ENCODE data around the gene DCAF15. TPM values are rescaled to one million over a fixed set of nuclear protein-coding genes. Genes with fewer than 3 reads are reported as not detected.

The DCAF15 gene
- total RNA-seq, 1 donor from 2014 or later = 83.4 TPM

- ATAC-seq (ENCODE audit: low read depth) (no peak), DNase-seq (no peak)
- POLR2A ChIA-PET = interaction anchor here (0.7 kb wide), 1 partner anchor 131 kb away, joined by 5 read pairs; no protein-coding TSS in a partner anchor
- Mint-ChIP-seq H3K27ac (no peak overlapping the region), H3K4me3 (no peak overlapping the region), H3K4me1 (no peaks in the 10 kb centered on the region), H3K9me3 (no peaks in the 10 kb centered on the region), H3K27me3 (no peaks in the 10 kb centered on the region), H3K36me3 (ENCODE audit: low read depth) (no peaks in the 10 kb centered on the region)
- intact Hi-C loops (cut with micrococcal nuclease) = no loop called here
- no peak for TF ChIP-seq CTCF (IDR thresholded peaks at IDR 0.05)
- CTCF ChIA-PET = no interaction called here
Observed at GRCh38 chr19:13946414-13946813, 5.9 kb upstream of the DCAF15 start.

GRCh38 chr19:13951043-13951442 is 1.3 kb upstream of the DCAF15 start:
- Mint-ChIP-seq H3K9me3 (no peaks in the 10 kb centered on the region), H3K4me3 (no peak overlapping the region), H3K27me3 (no peaks in the 10 kb centered on the region), H3K4me1 (peaks cover 18% of the 10 kb centered on the region), H3K27ac (no peak overlapping the region), H3K36me3 (ENCODE audit: low read depth) (peaks cover 14% of the 10 kb centered on the region)
- ChIA-PET POLR2A (interaction anchor here (0.7 to 2.5 kb wide), 2 partner anchors 81 to 292 kb away, joined by 5 to 21 read pairs; partner anchors contain the start of gene IL27RA), CTCF (no interaction called here)
- intact Hi-C loops (cut with micrococcal nuclease) = no loop called here
- no peak for TF ChIP-seq CTCF (IDR thresholded peaks at IDR 0.05)
- no peak for ATAC-seq (ENCODE audit: low read depth)
- no peak for DNase-seq

GRCh38 chr19:13951799-13952153 is 533 bp upstream of the DCAF15 start:
- Mint-ChIP-seq H3K27ac (peak overlapping the region; percentile 90), H3K36me3 (ENCODE audit: low read depth) (peaks cover 20% of the 10 kb centered on the region), H3K4me3 (peak overlapping the region; percentile 94), H3K27me3 (no peaks in the 10 kb centered on the region), H3K9me3 (no peaks in the 10 kb centered on the region), H3K4me1 (peaks cover 18% of the 10 kb centered on the region)
- ATAC-seq (ENCODE audit: low read depth) = no peak
- intact Hi-C loops (cut with micrococcal nuclease) = loop anchor here (1.0 to 2.0 kb wide), 9 partner anchors 35 to 186 kb away; partner anchors contain the start of genes BRME1, CC2D1A, PRKACA and RFX1
- no peak for TF ChIP-seq CTCF (IDR thresholded peaks at IDR 0.05)
- CTCF ChIA-PET = interaction anchor here (1.2 to 1.9 kb wide), 3 partner anchors 49 to 91 kb away, joined by 4 to 5 read pairs (median 4); partner anchors contain the start of gene IL27RA
- POLR2A ChIA-PET = interaction anchor here (0.6 to 2.9 kb wide), 12 partner anchors 27 to 129 kb away, joined by 3 to 30 read pairs (median 4); partner anchors contain the start of genes IL27RA, MISP3 and RFX1
- no peak for DNase-seq

- Mint-ChIP-seq H3K4me1 (peaks cover 18% of the 10 kb centered on the region), H3K9me3 (no peaks in the 10 kb centered on the region), H3K27me3 (no peaks in the 10 kb centered on the region), H3K36me3 (ENCODE audit: low read depth) (peaks cover 32% of the 10 kb centered on the region), H3K4me3 (peak overlapping the region; percentile 94), H3K27ac (peak overlapping the region; percentile 80)
- intact Hi-C loops (cut with micrococcal nuclease) = loop anchor here (1.0 to 2.0 kb wide), 9 partner anchors 33 to 184 kb away; partner anchors contain the start of genes BRME1, CC2D1A, PRKACA and RFX1
- ChIA-PET CTCF (interaction anchor here (1.3 to 1.9 kb wide), 3 partner anchors 50 to 184 kb away, joined by 3 to 5 read pairs (median 4); partner anchors contain the start of gene ASF1B), POLR2A (interaction anchor here (0.6 to 2.9 kb wide), 19 partner anchors 11 to 465 kb away, joined by 3 to 30 read pairs (median 4); partner anchors contain the start of genes IL27RA, MISP3, RFX1 and ZSWIM4)
- no peak for TF ChIP-seq CTCF (IDR thresholded peaks at IDR 0.05)
- DNase-seq = no peak
- no peak for ATAC-seq (ENCODE audit: low read depth)
Observed at GRCh38 chr19:13952931-13953531, 722 bp downstream of the DCAF15 start.

- intact Hi-C loops (cut with micrococcal nuclease) = no loop called here
- peaks cover 43% of the 10 kb centered on the region for H3K36me3 Mint-ChIP-seq (ENCODE audit: low read depth)
- H3K4me3 Mint-ChIP-seq = peak overlapping the region; percentile 94
- DNase-seq (no peak), ATAC-seq (ENCODE audit: low read depth) (no peak)
- POLR2A ChIA-PET = interaction anchor here (0.9 to 2.9 kb wide), 2 partner anchors 24 to 32 kb away, joined by 3 to 30 read pairs; no protein-coding TSS in a partner anchor
- H3K27me3 Mint-ChIP-seq = no peaks in the 10 kb centered on the region
- H3K27ac Mint-ChIP-seq = no peak overlapping the region
- no peaks in the 10 kb centered on the region for H3K9me3 Mint-ChIP-seq
- H3K4me1 Mint-ChIP-seq = peaks cover 18% of the 10 kb centered on the region
- CTCF ChIA-PET = no interaction called here
- no peak for TF ChIP-seq CTCF (IDR thresholded peaks at IDR 0.05)
Observed at GRCh38 chr19:13954185-13954584, 1.9 kb downstream of the DCAF15 start.

Data from activated B cell treated with CpG ODN at 0.5 μM for 24 hours (primary cell).